Measurements from ENCODE around the gene MAP2K1.

Gene MAP2K1

DNA sequence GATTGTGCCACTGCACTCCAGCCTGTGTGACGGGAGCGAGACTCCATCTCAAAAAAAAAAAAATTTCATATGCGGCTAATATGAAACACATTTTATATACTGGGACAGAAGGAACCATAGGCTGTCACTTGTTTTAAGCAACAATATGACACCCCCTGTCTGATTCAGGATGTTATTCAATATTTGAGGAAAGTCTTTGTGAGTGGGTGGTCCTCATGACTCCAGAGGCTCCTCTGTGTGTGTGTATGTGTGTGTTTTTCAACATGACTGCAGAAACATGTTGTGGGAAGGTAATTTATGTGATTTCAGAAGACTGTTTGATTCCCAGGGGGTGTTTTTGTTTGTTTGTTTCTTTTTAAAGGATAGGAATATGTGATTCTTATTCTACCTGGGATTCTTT, 32.8 kb downstream of the MAP2K1 start:
- ChIA-PET POLR2A (no interaction called here), CTCF (no interaction called here)
- no peak for DNase-seq (ENCODE audit: extremely low spot score)
- TF ChIP-seq, protein P1, sequence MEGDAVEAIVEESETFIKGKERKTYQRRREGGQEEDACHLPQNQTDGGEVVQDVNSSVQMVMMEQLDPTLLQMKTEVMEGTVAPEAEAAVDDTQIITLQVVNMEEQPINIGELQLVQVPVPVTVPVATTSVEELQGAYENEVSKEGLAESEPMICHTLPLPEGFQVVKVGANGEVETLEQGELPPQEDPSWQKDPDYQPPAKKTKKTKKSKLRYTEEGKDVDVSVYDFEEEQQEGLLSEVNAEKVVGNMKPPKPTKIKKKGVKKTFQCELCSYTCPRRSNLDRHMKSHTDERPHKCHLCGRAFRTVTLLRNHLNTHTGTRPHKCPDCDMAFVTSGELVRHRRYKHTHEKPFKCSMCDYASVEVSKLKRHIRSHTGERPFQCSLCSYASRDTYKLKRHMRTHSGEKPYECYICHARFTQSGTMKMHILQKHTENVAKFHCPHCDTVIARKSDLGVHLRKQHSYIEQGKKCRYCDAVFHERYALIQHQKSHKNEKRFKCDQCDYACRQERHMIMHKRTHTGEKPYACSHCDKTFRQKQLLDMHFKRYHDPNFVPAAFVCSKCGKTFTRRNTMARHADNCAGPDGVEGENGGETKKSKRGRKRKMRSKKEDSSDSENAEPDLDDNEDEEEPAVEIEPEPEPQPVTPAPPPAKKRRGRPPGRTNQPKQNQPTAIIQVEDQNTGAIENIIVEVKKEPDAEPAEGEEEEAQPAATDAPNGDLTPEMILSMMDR (IDR thresholded peaks at IDR 0.05; ENCODE audit: control extremely low read depth, extremely low read depth, low read depth, missing control alignments): no peak

DNA sequence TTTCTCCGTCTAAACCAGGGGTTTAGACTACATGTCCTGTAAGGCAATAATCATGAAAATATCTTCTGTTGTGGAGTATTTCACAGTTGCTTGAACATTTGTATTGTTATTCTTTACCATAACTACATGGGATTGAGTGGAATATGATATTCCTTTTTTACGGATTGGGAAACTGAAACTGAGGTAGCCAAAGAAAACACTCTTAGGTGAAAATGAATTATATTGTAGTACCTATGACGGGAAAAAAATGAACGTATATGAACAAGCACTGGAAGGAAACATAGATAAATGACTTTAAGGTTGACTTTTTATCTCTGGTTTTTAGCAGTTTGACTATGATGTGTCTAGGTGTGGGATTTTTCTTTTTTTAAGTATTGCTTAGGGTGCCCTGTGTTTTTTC, 35.6 kb downstream of the MAP2K1 start:
- POLR2A ChIA-PET: interaction anchor here (0.6 kb wide), 1 partner anchor 75 kb away, joined by 4 read pairs; the partner anchor contains the start of gene SNAPC5
- CTCF ChIA-PET: no interaction called here
- TF ChIP-seq, protein P1 (IDR thresholded peaks at IDR 0.05; ENCODE audit: control extremely low read depth, extremely low read depth, low read depth, missing control alignments): no peak

DNA sequence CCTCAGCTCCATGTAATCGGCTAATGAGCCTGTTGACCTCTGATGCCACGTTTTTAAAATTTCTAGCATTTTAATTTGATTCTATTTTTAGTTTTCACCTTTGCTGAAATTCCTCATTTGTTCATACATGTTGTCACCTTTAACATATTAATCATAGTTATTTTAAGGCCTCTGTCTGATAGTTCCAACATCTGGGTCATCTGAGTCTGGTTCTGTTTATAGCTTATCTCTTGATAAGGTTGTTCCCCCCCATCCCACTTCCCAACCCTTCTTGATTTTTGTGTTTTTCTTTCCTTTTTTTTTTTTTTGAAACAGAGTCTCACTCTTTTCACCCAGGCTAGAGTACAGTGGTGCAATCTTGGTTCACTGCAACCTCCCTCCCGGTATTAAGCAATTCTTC, 36.4 kb downstream of the MAP2K1 start:
- CTCF ChIA-PET: interaction anchor here (1.0 to 1.1 kb wide), 2 partner anchors 20 to 75 kb away, joined by 3 to 4 read pairs; no protein-coding TSS in a partner anchor
- TF ChIP-seq, protein P1 (IDR thresholded peaks at IDR 0.05; ENCODE audit: control extremely low read depth, extremely low read depth, low read depth, missing control alignments): no peak
- DNase-seq (ENCODE audit: extremely low spot score): no peak
- POLR2A ChIA-PET: no interaction called here

More for the DNA sequence above, 35.6 kb downstream of the MAP2K1 start:
- no peak for DNase-seq (ENCODE audit: extremely low spot score)

DNA sequence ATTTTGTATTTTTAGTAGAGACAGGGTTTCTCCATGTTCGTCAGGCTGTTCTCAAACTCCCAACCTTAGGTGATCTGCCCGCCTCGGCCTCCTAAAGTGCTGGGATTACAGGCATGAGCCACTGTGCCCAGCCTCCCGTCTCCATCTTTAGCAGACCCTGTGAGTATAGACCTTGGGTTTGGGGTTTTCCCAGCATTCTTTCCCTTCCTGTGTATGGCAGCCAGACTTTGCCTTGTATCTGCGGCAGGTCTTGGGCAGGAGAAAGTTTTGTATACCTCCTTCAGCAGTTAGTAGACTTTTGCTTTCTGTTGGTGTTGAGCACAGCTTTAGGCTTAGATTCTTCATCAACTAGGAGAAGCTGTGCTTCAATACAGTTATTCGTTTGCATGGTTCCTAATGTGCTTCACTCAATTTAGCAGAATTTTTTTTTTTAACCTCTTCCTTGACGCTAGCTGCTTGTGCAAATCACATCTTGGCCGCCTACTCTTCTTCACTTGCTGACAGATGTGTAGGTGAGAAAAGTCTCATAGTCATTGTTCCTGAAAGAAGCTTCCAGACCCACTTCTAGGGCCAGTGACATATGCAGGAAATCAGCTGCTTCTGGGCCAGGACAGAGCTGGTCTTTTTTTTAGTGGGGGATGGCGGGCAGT, 38.4 kb downstream of the MAP2K1 start:
- CTCF ChIA-PET: interaction anchor here (0.8 to 1.8 kb wide), 2 partner anchors 12 to 20 kb away, joined by 3 to 4 read pairs; no protein-coding TSS in a partner anchor
- peak; percentile 39 for DNase-seq (ENCODE audit: extremely low spot score)
- TF ChIP-seq, protein P1 (IDR thresholded peaks at IDR 0.05; ENCODE audit: control extremely low read depth, extremely low read depth, low read depth, missing control alignments): no peak
- POLR2A ChIA-PET: no interaction called here

DNA sequence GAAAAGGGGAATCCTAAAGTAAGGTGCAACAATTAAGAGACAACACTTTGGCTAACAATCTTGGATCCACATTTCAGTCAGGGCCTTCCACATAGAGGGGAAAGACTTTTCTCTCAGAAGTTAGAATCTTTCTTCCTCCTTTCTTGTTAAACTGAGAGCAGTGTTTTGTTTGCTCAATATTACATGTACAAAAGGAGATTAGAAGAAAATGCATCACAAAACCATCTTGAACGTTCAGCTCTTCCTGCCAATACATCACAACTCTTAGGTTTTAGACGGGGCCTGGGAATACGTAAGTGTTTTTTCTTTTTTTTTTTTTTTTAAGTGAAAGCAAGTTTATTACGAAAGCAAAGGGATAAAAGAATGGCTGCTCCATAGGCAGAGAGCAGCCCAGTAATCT, 39.1 kb downstream of the MAP2K1 start:
- CTCF ChIA-PET: interaction anchor here (1.8 kb wide), 1 partner anchor 21 kb away, joined by 4 read pairs; no protein-coding TSS in a partner anchor
- no peak for DNase-seq (ENCODE audit: extremely low spot score)
- TF ChIP-seq, protein P1 (IDR thresholded peaks at IDR 0.05; ENCODE audit: control extremely low read depth, extremely low read depth, low read depth, missing control alignments): no peak
- POLR2A ChIA-PET: no interaction called here

DNA sequence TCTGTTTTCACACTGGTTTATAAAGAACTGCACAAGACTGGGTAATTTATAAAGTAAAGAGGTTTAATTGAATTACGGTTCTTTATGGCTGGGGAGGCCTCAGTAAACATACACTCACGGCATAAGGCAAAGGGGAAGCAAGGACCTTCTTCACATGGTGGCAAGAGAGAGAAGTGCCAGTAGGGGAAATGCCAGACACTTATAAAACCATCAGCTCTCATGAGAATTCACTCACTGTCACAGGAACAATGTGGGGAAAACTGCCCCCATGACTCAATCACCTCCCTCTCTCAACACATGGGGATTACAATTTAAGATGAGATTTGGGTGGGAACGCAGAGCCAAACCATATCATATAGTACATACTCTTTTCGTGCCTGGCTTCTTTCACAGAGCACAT, 42.4 kb downstream of the MAP2K1 start:
- CTCF ChIA-PET: interaction anchor here (1.1 to 1.6 kb wide), 2 partner anchors 13 to 41 kb away, joined by 3 to 4 read pairs; no protein-coding TSS in a partner anchor
- TF ChIP-seq, protein P1 (IDR thresholded peaks at IDR 0.05; ENCODE audit: control extremely low read depth, extremely low read depth, low read depth, missing control alignments): no peak
- DNase-seq (ENCODE audit: extremely low spot score): no peak
- POLR2A ChIA-PET: no interaction called here
